HepG2 (cell line): ENCODE measurements around the gene TCAIM. TPM values are rescaled to one million over a fixed set of nuclear protein-coding genes. Genes with fewer than 3 reads are reported as not detected.

Experiments used
- CBX1 ChIP-seq: IDR thresholded peaks from one replicate; pipeline ENCODE4 v1.6.1; 2016; ENCODE audit warnings: antibody characterized with exemption, low read depth
- CCAR2 ChIP-seq: fragments of 200-400 bp; formaldehyde crosslinking; optimal IDR thresholded peaks from 2 replicates; pipeline ENCODE3; 2018; ENCODE audit warnings: low read depth, mild to moderate bottlenecking, low read length, moderate library complexity
- CSRNP1 ChIP-seq: sonication (generic); formaldehyde crosslinking; IDR thresholded peaks from 2 replicates; pipeline ENCODE4 v1.8.1; 2023; ENCODE audit warnings: mild to moderate bottlenecking, missing genetic modification reagents
- IRF2 ChIP-seq: IDR thresholded peaks from 2 replicates; pipeline ENCODE4 v1.6.1; 2018; ENCODE audit warnings: missing genetic modification reagents, missing compliant biosample characterization
- KMT2A ChIP-seq: sonication (generic); formaldehyde crosslinking; IDR thresholded peaks from 2 replicates; pipeline ENCODE4 v1.4.0; 2020; ENCODE audit warnings: missing genetic modification reagents
- MIER2 ChIP-seq: IDR thresholded peaks from 2 replicates; pipeline ENCODE4 v1.6.1; 2016; ENCODE audit warnings: missing biosample characterization, missing genetic modification reagents
- SMYD3 ChIP-seq: sonication (generic); formaldehyde crosslinking; IDR thresholded peaks from 2 replicates; pipeline ENCODE4 v1.8.1; 2023; ENCODE audit warnings: mild to moderate bottlenecking, missing genetic modification reagents
- USF2 ChIP-seq, 2 experiments: sonication (generic) in 1 of 2; formaldehyde crosslinking in 1 of 2; IDR thresholded peaks; 2 replicates each; pipeline versions ENCODE4 v1.5.1 to v1.6.1; 2011 to 2020; ENCODE audit warnings: borderline replicate concordance in 1 of 2, low read depth in 1 of 2, low read length in 1 of 2, mild to moderate bottlenecking in 1 of 2, missing genetic modification reagents in 1 of 2, moderate library complexity in 1 of 2
- ZBTB7B ChIP-seq: sonication (generic); formaldehyde crosslinking; IDR thresholded peaks from 2 replicates; pipeline ENCODE4 v1.4.0; 2020; ENCODE audit warnings: missing genetic modification reagents
- ZFY ChIP-seq: sonication (generic); formaldehyde crosslinking; IDR thresholded peaks from 2 replicates; pipeline ENCODE4 v1.4.0; 2020; ENCODE audit warnings: missing genetic modification reagents
- ZNF17 ChIP-seq: sonication (generic); formaldehyde crosslinking; IDR thresholded peaks from 2 replicates; pipeline ENCODE4 v1.5.0; 2020; ENCODE audit warnings: mild to moderate bottlenecking, missing genetic modification reagents
- ZNF180 ChIP-seq: sonication (generic); formaldehyde crosslinking; IDR thresholded peaks from 2 replicates; pipeline ENCODE4 v1.4.0; 2020; ENCODE audit warnings: low read depth, missing genetic modification reagents, borderline replicate concordance
- ZNF263 ChIP-seq: sonication (generic); formaldehyde crosslinking; IDR thresholded peaks from 2 replicates; pipeline ENCODE4 v1.4.0; 2020; ENCODE audit warnings: missing genetic modification reagents
- ZNF329 ChIP-seq: sonication (generic); formaldehyde crosslinking; IDR thresholded peaks from 2 replicates; pipeline ENCODE4 v1.9.0; 2021; ENCODE audit warnings: low read depth, mild to moderate bottlenecking, missing genetic modification reagents
- ZNF607 ChIP-seq: sonication (generic); formaldehyde crosslinking; IDR thresholded peaks from 2 replicates; pipeline ENCODE4 v1.5.1; 2020; ENCODE audit warnings: missing genetic modification reagents, mild to moderate bottlenecking, borderline replicate concordance
- ZNF720 ChIP-seq: sonication (generic); formaldehyde crosslinking; IDR thresholded peaks from 2 replicates; pipeline ENCODE4 v1.4.0; 2020; ENCODE audit warnings: missing genetic modification reagents
- ZNF724P ChIP-seq: sonication (generic); formaldehyde crosslinking; IDR thresholded peaks from 2 replicates; pipeline ENCODE4 v1.8.0; 2022; ENCODE audit warnings: missing genetic modification reagents, borderline replicate concordance
- polyA plus RNA-seq, 8 experiments: library from polyadenylated mRNA; depleted of rRNA in 3 of 8; stranded (reverse) in 7 of 8; unstranded in 1 of 8; fragments of >200 nt; fragmentation: Illumina TruSeq in 4 of 8; extraction: Trizol in 4 of 8; gene quantifications; 2 replicates each; pipeline versions ENCODE4 v1.2.1 to v1.2.3, GENCODE V29; 2011 to 2016; ENCODE audit warnings: low read depth in 4 of 8, missing spikeins in 1 of 8, mixed read lengths in 1 of 8; ENCODE audit not compliant: insufficient read depth in 1 of 8
- total RNA-seq, 5 experiments: library from RNA; depleted of rRNA; stranded (reverse); fragments of >200 nt; fragmentation: Illumina TruSeq; extraction: Trizol; gene quantifications; 2 replicates each; pipeline ENCODE4 v1.2.3, GENCODE V29; 2016; ENCODE audit warnings: low read depth in 1 of 5
- TF ChIP-seq, protein P1 (sequence below): sonication (generic); formaldehyde crosslinking; IDR thresholded peaks from 2 replicates; pipeline ENCODE4 v1.4.0; 2020; ENCODE audit warnings: missing genetic modification reagents

Gene TCAIM
- total and polyA plus RNA-seq, 2 of the 13 experiments (the other 11 are each of a cell fraction or from before 2014, with no cell fraction given) = 16.9 to 22.6 TPM

- TF ChIP-seq ZNF720 (CRISPR knock-in tag) = no peak; the same call in 1 of the 2 replicates
- peak; percentile 97 for TF ChIP-seq SMYD3 (CRISPR knock-in tag)
- TF ChIP-seq, protein P1, sequence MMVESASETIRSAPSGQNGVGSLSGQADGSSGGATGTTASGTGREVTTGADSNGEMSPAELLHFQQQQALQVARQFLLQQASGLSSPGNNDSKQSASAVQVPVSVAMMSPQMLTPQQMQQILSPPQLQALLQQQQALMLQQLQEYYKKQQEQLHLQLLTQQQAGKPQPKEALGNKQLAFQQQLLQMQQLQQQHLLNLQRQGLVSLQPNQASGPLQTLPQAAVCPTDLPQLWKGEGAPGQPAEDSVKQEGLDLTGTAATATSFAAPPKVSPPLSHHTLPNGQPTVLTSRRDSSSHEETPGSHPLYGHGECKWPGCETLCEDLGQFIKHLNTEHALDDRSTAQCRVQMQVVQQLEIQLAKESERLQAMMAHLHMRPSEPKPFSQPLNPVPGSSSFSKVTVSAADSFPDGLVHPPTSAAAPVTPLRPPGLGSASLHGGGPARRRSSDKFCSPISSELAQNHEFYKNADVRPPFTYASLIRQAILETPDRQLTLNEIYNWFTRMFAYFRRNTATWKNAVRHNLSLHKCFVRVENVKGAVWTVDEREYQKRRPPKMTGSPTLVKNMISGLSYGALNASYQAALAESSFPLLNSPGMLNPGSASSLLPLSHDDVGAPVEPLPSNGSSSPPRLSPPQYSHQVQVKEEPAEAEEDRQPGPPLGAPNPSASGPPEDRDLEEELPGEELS (CRISPR knock-in tag) = peak; percentile 50
- peak; percentile 89 for TF ChIP-seq ZNF263 (CRISPR knock-in tag)
- TF ChIP-seq ZFY = peak; percentile 97
- no peak for TF ChIP-seq USF2 (IDR thresholded peaks at IDR 0.05; ENCODE audit: low read depth, low read length)
- TF ChIP-seq USF2 (CRISPR knock-in tag; IDR thresholded peaks at IDR 0.05; ENCODE audit: borderline replicate concordance) = peak; percentile 62
- peak; percentile 32 for TF ChIP-seq CBX1
- peak; percentile 92 for TF ChIP-seq IRF2 (CRISPR knock-in tag)
- peak; percentile 81; the same call in 1 of the 2 replicates for TF ChIP-seq ZNF17
- peak; percentile 96 for TF ChIP-seq ZNF724P (CRISPR knock-in tag)
- TF ChIP-seq ZBTB7B = peak; percentile 95
- peak; percentile 90 for TF ChIP-seq CSRNP1 (CRISPR knock-in tag)
- TF ChIP-seq ZNF607 (CRISPR knock-in tag) = peak; percentile 98
- TF ChIP-seq ZNF180 (CRISPR knock-in tag) = no peak
- TF ChIP-seq MIER2 = no peak; the same call in 1 of the 2 replicates
- TF ChIP-seq KMT2A (CRISPR knock-in tag) = peak; percentile 63; the same call in 1 of the 2 replicates
- peak; percentile 66; the same call in 1 of the 2 replicates for TF ChIP-seq ZNF329 (CRISPR knock-in tag)
- TF ChIP-seq CCAR2 = no peak
These were observed at the start of gene TCAIM (continued) for GRCh38 chr3:44338010-44338827.
